B cell (primary cell): ENCODE results near the gene DYRK3.

ENCODE experiments used
- CTCF ChIP-seq: fragments of 200-600 bp; IDR thresholded peaks from one replicate; pipeline ENCODE4 v1.8.0; 2022; ENCODE audit warnings: antibody characterized with exemption, mild to moderate bottlenecking
- EZH2 ChIP-seq: IDR thresholded peaks from 2 replicates; pipeline ENCODE4 v1.6.1; 2012; ENCODE audit warnings: borderline replicate concordance, low read depth, mild to moderate bottlenecking, moderate library complexity, low read length; ENCODE audit not compliant: insufficient read depth, poor library complexity, severe bottlenecking

- TF ChIP-seq CTCF (no peak), EZH2 (no peak)
Measured at GRCh38 chr1:206666954-206667665, 31.8 kb downstream of the DYRK3 start.
